GM12801 (cell line): ENCODE data around the gene STARD13.

Experiments
- CTCF ChIP-seq: IDR thresholded peaks from one replicate; pipeline ENCODE4 v1.5.1; 2011; ENCODE audit warnings: control low read depth; ENCODE audit not compliant: insufficient read length; ENCODE audit errors: extremely low read depth

Gene STARD13

DNA sequence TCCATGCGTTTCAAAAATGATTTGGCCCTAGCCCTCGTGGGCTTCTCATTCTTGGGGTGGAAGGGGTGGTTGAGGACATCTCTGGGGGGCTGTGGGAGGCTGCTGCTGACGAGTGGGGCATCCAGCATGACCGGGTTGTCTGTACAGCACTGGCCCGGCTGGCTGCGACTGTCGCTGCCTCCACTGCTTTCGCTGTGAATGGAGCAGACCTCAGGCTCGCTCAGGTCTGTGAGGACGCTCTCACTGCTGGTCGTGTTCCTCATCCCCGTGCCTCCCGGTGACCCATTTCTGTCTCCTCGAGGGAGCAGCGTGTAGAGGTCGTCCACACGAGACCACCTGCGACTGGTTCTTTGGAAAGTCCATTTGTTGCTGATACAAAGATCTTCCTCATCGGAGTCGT lies 155.7 kb downstream of the STARD13 start:
- TF ChIP-seq CTCF: no peak

- TF ChIP-seq CTCF: no peak
Observed at GRCh38 chr13:33129094-33129832, 156.3 kb downstream of the STARD13 start.

GRCh38 chr13:33128134-33128533 lies 157.4 kb downstream of the STARD13 start:
- TF ChIP-seq CTCF: no peak

DNA sequence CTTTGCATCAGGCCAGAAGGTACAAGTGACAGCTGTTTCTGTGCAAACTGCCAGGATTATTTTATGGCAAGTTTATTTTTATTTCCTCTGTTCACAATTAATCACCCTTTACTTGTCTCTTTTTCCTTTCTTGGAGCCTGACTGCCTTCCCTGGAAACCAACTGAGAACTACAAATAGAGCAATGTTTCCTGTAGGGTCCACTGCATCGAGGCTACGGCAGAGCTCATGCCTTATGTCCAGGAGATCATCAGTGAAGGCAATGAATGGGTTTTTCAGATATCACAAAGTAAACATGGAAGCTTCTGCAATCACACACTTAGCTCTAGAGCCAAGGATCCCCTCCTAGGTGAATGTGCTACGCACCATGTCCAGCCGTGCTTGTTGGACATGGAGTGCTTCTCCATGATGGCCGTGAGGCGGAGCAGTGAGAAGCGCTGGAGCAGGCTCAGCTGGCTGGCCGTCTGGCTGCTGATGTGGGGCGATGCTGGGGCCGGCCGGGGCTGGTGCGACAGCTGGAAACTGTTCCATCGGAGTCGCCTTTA lies 158.5 kb downstream of the STARD13 start:
- no peak for TF ChIP-seq CTCF

DNA sequence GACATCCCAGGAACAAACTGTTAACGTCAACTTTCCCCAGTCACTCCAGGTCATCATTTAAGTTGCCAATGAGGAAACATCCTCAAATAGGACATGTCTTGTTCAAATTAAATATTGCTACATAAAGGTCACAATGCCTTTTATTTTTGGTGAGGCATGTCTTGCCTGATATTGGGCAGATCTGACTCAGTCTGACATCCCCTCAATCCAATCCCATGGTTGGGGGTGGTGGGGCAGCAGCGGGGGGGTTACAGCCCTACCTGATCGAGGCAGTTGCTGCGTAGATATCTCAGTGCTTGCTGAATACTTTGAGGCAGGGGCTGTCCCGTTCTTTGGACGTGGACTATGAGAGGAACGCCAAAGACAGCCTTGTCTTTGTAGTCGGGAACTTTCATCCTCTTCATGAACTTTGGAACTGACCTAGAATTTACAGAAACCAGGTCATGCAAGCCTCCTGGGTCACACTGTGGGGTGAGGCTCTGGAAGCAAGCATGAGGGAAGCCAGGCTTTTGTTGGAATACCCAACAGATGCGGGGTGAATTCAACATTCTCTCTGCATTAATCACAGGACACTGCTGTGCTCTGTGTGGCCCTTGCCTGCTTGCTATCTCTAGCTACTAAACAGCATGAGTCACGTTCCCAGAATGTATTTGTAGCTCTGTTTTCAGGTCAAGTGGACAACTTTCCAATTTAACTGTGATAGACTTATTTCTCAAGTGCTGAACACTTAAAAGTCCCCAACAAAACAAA lies 159.6 kb downstream of the STARD13 start:
- no peak for TF ChIP-seq CTCF

DNA sequence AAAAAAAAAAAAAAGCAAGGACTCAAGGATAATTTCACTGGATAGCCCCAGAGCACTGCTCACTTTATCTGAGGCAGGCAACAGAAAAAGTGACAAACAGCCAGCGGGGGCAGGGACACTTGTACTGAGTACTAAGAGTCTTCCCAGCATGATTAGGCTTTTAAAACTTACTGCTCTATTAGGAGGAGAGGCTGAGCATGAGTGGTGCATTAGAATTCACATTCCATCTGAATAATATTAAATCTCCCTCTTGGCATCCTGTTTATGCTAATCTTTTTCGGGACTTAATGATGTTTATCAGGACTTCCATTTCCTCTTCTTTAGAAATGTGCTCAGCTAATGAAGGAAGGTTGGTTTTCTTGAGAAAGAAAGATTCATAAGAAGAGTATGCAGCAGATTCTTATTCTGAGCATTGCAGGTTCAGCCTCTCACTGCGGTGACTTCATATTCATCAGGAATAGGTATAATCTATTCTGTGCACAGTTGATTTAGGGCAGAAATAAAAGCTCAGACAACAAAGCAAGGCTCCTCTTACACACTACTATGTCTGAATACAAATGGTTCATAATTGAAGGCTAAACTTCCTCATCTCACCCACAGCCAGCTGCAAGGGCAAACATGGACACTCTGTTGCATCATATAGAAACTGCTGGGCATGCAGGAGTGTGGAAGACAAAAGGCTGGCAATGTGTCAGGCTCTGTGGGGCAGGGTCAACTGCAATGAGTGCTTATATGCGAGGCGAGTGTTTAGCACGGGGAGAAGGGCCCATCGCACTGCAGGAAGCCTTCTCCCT lies 162.3 kb downstream of the STARD13 start:
- no peak for TF ChIP-seq CTCF
